ENCODE results near the gene CDK5. TPM values are rescaled to one million over a fixed set of nuclear protein-coding genes. Genes with fewer than 3 reads are reported as not detected.

CDK5 gene
- total RNA-seq, 2 donors from 2014 or later: 13.1 to 18.5 TPM

GRCh38 chr7:151016942-151017341, 40.8 kb downstream of the CDK5 start:
- no peak for DNase-seq (ENCODE audit: low spot score)
- Histone ChIP-seq H3K4me1 (replicated peaks) (peaks cover 4% of the 10 kb centered on the region), H3K27ac (no peak overlapping the region), H3K36me3 (no peaks in the 10 kb centered on the region), H3K4me3 (no peak overlapping the region), H3K27me3 (replicated peaks; ENCODE audit: insufficient read depth) (no peaks in the 10 kb centered on the region), H3K9me3 (no peaks in the 10 kb centered on the region)
- intact Hi-C loops (cut with DNase I): no loop called here
- no peak for TF ChIP-seq POLR2AphosphoS5 (IDR thresholded peaks at IDR 0.05)
- no peak for TF ChIP-seq POLR2A (IDR thresholded peaks at IDR 0.05)
- no peak for TF ChIP-seq CTCF (IDR thresholded peaks at IDR 0.05)
- 85% methylated on average over 15 of the region's 15 CpGs for WGBS

GRCh38 chr7:151016505-151016904, 41.2 kb downstream of the CDK5 start:
- H3K36me3 ChIP-seq: no peaks in the 10 kb centered on the region
- peaks cover 4% of the 10 kb centered on the region for H3K4me1 ChIP-seq (replicated peaks)
- no peaks in the 10 kb centered on the region for H3K27me3 ChIP-seq (replicated peaks; ENCODE audit: insufficient read depth)
- TF ChIP-seq CTCF (IDR thresholded peaks at IDR 0.05) (no peak), POLR2AphosphoS5 (IDR thresholded peaks at IDR 0.05) (no peak), POLR2A (IDR thresholded peaks at IDR 0.05) (no peak)
- no peak overlapping the region for H3K4me3 ChIP-seq
- DNase-seq (ENCODE audit: low spot score): no peak
- intact Hi-C loops (cut with DNase I): no loop called here
- 93% methylated on average over 8 of the region's 8 CpGs for WGBS
- no peaks in the 10 kb centered on the region for H3K9me3 ChIP-seq
- H3K27ac ChIP-seq: no peak overlapping the region

- Histone ChIP-seq H3K27ac (no peak overlapping the region), H3K4me1 (replicated peaks) (peaks cover 4% of the 10 kb centered on the region), H3K27me3 (replicated peaks; ENCODE audit: insufficient read depth) (no peaks in the 10 kb centered on the region), H3K36me3 (no peaks in the 10 kb centered on the region), H3K9me3 (no peaks in the 10 kb centered on the region), H3K4me3 (no peak overlapping the region)
- no peak for DNase-seq (ENCODE audit: low spot score)
- no peak for TF ChIP-seq POLR2A (IDR thresholded peaks at IDR 0.05)
- no peak for TF ChIP-seq POLR2AphosphoS5 (IDR thresholded peaks at IDR 0.05)
- TF ChIP-seq CTCF (IDR thresholded peaks at IDR 0.05): no peak
- intact Hi-C loops (cut with DNase I): no loop called here
- WGBS: 93% methylated on average over 5 of the region's 5 CpGs
These were observed 41.7 kb downstream of the CDK5 start for GRCh38 chr7:151015967-151016366.

- Histone ChIP-seq H3K27ac (no peak overlapping the region), H3K27me3 (replicated peaks; ENCODE audit: insufficient read depth) (peaks cover under 1% of the 10 kb centered on the region), H3K4me3 (no peak overlapping the region), H3K36me3 (no peaks in the 10 kb centered on the region), H3K9me3 (no peaks in the 10 kb centered on the region), H3K4me1 (replicated peaks) (peaks cover 4% of the 10 kb centered on the region)
- DNase-seq (ENCODE audit: low spot score): no peak
- WGBS: 88% methylated on average over 8 of the region's 8 CpGs
- TF ChIP-seq POLR2AphosphoS5 (IDR thresholded peaks at IDR 0.05) (no peak), POLR2A (IDR thresholded peaks at IDR 0.05) (no peak), CTCF (IDR thresholded peaks at IDR 0.05) (no peak)
- intact Hi-C loops (cut with DNase I): no loop called here
These were observed 42.7 kb downstream of the CDK5 start for GRCh38 chr7:151014950-151015349.

- peak overlapping the region; percentile 3 to 8 for H3K4me3 ChIP-seq
- H3K27me3 ChIP-seq (replicated peaks; ENCODE audit: insufficient read depth): peaks cover 6% of the 10 kb centered on the region
- TF ChIP-seq POLR2A (IDR thresholded peaks at IDR 0.05): no peak
- no peak for TF ChIP-seq CTCF (IDR thresholded peaks at IDR 0.05)
- no peak for TF ChIP-seq POLR2AphosphoS5 (IDR thresholded peaks at IDR 0.05)
- no peaks in the 10 kb centered on the region for H3K9me3 ChIP-seq
- DNase-seq (ENCODE audit: low spot score): peak; percentile 36
- H3K36me3 ChIP-seq: no peaks in the 10 kb centered on the region
- WGBS: 11% methylated on average over 50 of the region's 55 CpGs
- intact Hi-C loops (cut with DNase I): no loop called here
- peaks cover 4% of the 10 kb centered on the region for H3K4me1 ChIP-seq (replicated peaks)
- no peak overlapping the region for H3K27ac ChIP-seq
These were observed 43.8 kb downstream of the CDK5 start for GRCh38 chr7:151013733-151014497.

All from prostate gland (tissue), 2 donors.